Measurements from ENCODE around the gene HYAL3. TPM values are rescaled to one million over a fixed set of nuclear protein-coding genes. Genes with fewer than 3 reads are reported as not detected.
A peak's percentile ranks its signal among the peaks of the same experiment; 100 is the strongest.

HYAL3 gene
- total RNA-seq, 1 donor from 2014 or later, result 8.1 TPM

DNA sequence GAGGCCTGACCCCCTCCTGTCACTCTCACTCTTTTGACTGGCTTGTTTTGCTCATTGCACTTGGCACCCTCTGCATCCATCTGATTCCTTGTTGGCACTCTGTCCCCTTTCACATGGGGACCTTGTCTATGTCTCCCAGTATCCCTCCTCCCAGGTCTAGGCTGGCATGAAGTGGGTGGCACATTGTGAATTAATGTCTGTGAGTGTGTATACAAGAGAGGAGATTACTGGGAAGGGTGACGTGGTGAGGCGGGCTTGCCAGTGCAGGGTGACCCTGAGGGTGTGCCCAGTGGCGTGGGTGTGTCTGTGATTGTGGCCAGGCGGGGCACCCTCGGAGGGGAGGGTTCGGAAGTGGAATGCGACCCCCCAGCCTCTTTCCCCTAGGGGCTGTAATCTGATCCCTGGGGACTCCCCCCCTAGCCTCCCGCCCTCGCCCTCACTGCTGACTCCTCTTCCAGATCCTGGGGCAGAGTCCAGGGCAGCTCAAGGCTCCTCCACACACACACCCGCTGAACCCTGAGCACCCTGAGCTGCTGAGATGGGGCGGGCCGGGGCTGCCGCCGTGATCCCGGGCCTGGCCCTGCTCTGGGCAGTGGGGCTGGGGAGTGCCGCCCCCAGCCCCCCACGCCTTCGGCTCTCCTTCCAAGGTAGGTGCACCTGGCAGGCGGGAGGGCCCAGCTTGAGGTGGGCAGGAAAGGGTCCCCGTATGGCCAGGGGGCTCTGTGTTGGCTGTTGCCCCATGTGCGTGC lies 30.3 kb downstream of the HYAL3 start, which contains the start of gene SEMA3B:
TSS of gene SEMA3B (plus strand) at position 445 of the 749 bp plus-strand sequence. CDS start at position 539, 94 bp downstream.
- no peaks in the 10 kb centered on the region for H3K9me3 ChIP-seq
- H3K4me1 ChIP-seq, result peaks cover 99% of the 10 kb centered on the region
- H3K27ac ChIP-seq, result peak within 1 kb of the TSS; percentile 98
- H3K27me3 ChIP-seq, result no peaks in the 10 kb centered on the region
- no peak for DNase-seq (ENCODE audit: extremely low spot score in 2 of 2)
- no peaks in the 10 kb centered on the region for H3K36me3 ChIP-seq
- TF ChIP-seq POLR2AphosphoS5 (IDR thresholded peaks at IDR 0.05; ENCODE audit: insufficient read depth in 1 of 2, low read depth in 1 of 2) (peak in 1 of 2 donors; percentile 70), POLR2A (IDR thresholded peaks at IDR 0.05) (peak in 1 of 2 donors; percentile 31)
- TF ChIP-seq, protein P1, sequence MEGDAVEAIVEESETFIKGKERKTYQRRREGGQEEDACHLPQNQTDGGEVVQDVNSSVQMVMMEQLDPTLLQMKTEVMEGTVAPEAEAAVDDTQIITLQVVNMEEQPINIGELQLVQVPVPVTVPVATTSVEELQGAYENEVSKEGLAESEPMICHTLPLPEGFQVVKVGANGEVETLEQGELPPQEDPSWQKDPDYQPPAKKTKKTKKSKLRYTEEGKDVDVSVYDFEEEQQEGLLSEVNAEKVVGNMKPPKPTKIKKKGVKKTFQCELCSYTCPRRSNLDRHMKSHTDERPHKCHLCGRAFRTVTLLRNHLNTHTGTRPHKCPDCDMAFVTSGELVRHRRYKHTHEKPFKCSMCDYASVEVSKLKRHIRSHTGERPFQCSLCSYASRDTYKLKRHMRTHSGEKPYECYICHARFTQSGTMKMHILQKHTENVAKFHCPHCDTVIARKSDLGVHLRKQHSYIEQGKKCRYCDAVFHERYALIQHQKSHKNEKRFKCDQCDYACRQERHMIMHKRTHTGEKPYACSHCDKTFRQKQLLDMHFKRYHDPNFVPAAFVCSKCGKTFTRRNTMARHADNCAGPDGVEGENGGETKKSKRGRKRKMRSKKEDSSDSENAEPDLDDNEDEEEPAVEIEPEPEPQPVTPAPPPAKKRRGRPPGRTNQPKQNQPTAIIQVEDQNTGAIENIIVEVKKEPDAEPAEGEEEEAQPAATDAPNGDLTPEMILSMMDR (IDR thresholded peaks at IDR 0.05), result no peak
- intact Hi-C loops (cut with DNase I), result no loop called here
- H3K4me3 ChIP-seq, result peak within 1 kb of the TSS; percentile 37 to 46

DNA sequence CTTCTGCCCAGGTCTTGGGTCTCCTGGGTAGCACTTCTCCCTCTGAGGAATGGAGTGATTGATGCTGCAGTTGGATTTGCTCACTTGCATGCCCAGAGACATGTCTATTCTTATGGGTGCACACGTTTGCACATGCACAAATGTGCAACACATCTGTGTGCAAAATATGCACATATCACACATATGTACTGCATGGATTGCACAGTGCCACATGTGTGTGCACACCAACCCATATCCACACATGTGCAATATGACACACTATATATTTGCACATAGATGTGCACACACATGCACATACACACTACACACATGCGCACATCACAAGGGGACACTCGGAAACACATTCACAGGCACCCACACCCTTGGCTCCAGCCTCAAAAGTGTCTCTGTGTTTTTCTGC lies 30.9 kb downstream of the HYAL3 start:
- TF ChIP-seq, protein P1 (IDR thresholded peaks at IDR 0.05), result no peak
- TF ChIP-seq POLR2A (IDR thresholded peaks at IDR 0.05), result no peak
- no peak for TF ChIP-seq POLR2AphosphoS5 (IDR thresholded peaks at IDR 0.05; ENCODE audit: insufficient read depth in 1 of 2, low read depth in 1 of 2)
- H3K4me1 ChIP-seq, result peaks cover 98% of the 10 kb centered on the region
- peak overlapping the region; percentile 37 to 46 for H3K4me3 ChIP-seq
- no peaks in the 10 kb centered on the region for H3K36me3 ChIP-seq
- intact Hi-C loops (cut with DNase I), result no loop called here
- no peaks in the 10 kb centered on the region for H3K9me3 ChIP-seq
- no peaks in the 10 kb centered on the region for H3K27me3 ChIP-seq
- no peak for DNase-seq (ENCODE audit: extremely low spot score in 2 of 2)
- H3K27ac ChIP-seq, result peak overlapping the region; percentile 98

DNA sequence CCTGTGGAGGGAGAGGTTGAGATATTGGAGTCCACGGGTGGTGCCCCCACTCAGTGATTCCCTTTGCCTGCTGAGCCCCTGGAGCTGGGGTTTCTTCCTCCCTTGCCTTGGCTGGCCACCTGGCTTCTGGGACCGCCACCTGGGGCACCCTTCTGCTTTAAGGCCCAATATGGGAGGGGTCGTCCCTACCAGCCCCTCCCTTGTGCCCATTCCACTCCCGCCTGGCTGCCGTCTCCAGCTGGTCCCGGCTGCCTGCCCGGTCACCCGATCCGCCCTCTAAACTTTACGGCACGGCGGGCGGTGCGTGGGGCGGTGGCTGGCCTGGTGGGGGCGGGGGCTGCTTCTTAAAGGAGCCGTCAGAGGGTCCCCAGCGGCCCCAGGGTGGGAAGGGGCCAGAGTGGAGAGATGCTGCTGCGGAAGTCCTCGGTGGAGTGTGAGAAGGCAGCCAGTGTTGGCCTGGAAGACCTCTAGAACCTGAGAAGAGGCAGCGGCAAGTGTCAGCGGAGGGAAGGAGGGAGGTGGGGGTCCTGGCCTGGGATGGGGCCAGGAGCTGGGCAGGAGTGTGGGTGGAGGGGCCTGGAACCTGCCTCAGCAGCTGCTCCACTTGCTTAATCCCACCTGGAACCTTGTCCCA lies 31.8 kb downstream of the HYAL3 start:
- peaks cover 90% of the 10 kb centered on the region for H3K4me1 ChIP-seq
- intact Hi-C loops (cut with DNase I), result no loop called here

DNA sequence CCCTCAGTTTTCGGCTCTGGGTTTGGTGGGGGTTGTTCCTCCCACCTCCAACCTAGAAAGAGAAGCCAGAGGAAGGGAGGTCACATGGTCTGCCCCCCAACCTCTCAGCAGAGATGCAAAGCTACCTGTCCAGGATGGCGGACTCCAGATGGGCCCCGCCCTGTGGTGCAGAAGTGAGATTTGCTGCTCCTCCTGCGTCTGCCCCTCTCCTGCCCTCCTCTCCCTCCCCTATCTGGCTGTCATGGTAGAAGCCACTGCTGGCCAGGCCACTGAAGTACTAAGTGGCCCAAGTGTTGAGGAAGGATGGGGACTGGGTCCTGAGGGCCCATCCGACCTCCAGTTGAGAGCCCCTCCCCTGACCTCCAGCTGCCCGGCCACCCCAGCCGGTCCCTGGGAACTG lies 32.4 kb downstream of the HYAL3 start:
- Histone ChIP-seq H3K4me3 (peak overlapping the region; percentile 37 to 46), H3K36me3 (no peaks in the 10 kb centered on the region), H3K27ac (peak overlapping the region; percentile 98), H3K27me3 (no peaks in the 10 kb centered on the region), H3K9me3 (no peaks in the 10 kb centered on the region), H3K4me1 (peaks cover 86% of the 10 kb centered on the region)
- DNase-seq (ENCODE audit: extremely low spot score in 2 of 2), result no peak
- TF ChIP-seq POLR2A (IDR thresholded peaks at IDR 0.05) (no peak), POLR2AphosphoS5 (IDR thresholded peaks at IDR 0.05; ENCODE audit: insufficient read depth in 1 of 2, low read depth in 1 of 2) (no peak)
- TF ChIP-seq, protein P1 (IDR thresholded peaks at IDR 0.05), result no peak
- intact Hi-C loops (cut with DNase I), result no loop called here

More for the DNA sequence above, 31.8 kb downstream of the HYAL3 start:
- no peaks in the 10 kb centered on the region for H3K27me3 ChIP-seq
- peak overlapping the region; percentile 37 to 46 for H3K4me3 ChIP-seq
- H3K36me3 ChIP-seq, result no peaks in the 10 kb centered on the region
- TF ChIP-seq POLR2AphosphoS5 (IDR thresholded peaks at IDR 0.05; ENCODE audit: insufficient read depth in 1 of 2, low read depth in 1 of 2) (peak; percentile 45 to 83), POLR2A (IDR thresholded peaks at IDR 0.05) (no peak)
- H3K27ac ChIP-seq, result peak overlapping the region; percentile 98
- no peak for DNase-seq (ENCODE audit: extremely low spot score in 2 of 2)
- no peaks in the 10 kb centered on the region for H3K9me3 ChIP-seq

DNA sequence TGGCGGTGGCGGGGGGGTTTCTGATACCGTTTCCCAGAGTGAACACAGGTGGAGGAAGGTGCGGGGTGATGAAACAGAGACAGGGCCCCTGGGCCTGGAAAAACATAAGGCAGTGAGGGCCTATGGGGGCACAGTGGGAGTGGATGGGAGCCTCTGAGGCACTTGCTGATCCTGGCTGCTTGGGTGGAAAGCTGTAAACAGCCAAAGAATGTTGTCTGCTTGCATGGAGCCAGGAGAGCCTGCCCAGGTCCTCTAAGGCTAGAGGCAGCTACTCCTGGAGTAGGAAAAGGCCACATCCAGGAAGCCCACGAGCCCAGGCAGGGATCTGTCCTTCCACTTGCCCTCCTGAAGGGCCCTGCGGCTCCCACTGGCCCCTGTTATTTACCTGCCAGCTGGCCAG lies 33.2 kb downstream of the HYAL3 start:
- TF ChIP-seq POLR2AphosphoS5 (IDR thresholded peaks at IDR 0.05; ENCODE audit: insufficient read depth in 1 of 2, low read depth in 1 of 2) (no peak), POLR2A (IDR thresholded peaks at IDR 0.05) (no peak)
- TF ChIP-seq, protein P1 (IDR thresholded peaks at IDR 0.05), result no peak

More for the DNA sequence above, 33.2 kb downstream of the HYAL3 start:
- Histone ChIP-seq H3K4me3 (no peak overlapping the region), H3K27me3 (no peaks in the 10 kb centered on the region), H3K27ac (peak overlapping the region; percentile 98), H3K36me3 (no peaks in the 10 kb centered on the region), H3K4me1 (peaks cover 86% of the 10 kb centered on the region), H3K9me3 (no peaks in the 10 kb centered on the region)
- DNase-seq (ENCODE audit: extremely low spot score in 2 of 2), result no peak
- intact Hi-C loops (cut with DNase I), result no loop called here

Data from vagina (tissue), 2 donors.